HG03097 (cell line): ENCODE measurements around the gene PIK3IP1.
"Not testable (repeated sequence)": the region's sequence is repeated elsewhere in the genome, so short reads cannot be mapped to it uniquely, and the experiment has no call there.

ENCODE experiments used
- ATAC-seq: cut with Tn5 transposase; IDR thresholded peaks from one replicate; pipeline ENCODE4 v1.9.1; 2021; ENCODE audit not compliant: unreplicated experiment, low FRiP score

The PIK3IP1 gene

GRCh38 chr22:31292236-31292989 lies at the start of gene PIK3IP1:
Gene PIK3IP1, minus strand, starts transcription at chr22:31292488. Its CDS starts 144 bp downstream, at chr22:31292344.
- no peak for ATAC-seq

- ATAC-seq = no peak
Measured at GRCh38 chr22:31341386-31342088, 49.2 kb upstream of the PIK3IP1 start.

GRCh38 chr22:31340765-31341247 lies 48.5 kb upstream of the PIK3IP1 start:
- no peak for ATAC-seq

- no peak for ATAC-seq
Measured at GRCh38 chr22:31340360-31340759, 48.1 kb upstream of the PIK3IP1 start.

GRCh38 chr22:31339148-31339832 lies 47.0 kb upstream of the PIK3IP1 start:
- no peak for ATAC-seq

- ATAC-seq = no peak
Measured at GRCh38 chr22:31337178-31337577, 44.9 kb upstream of the PIK3IP1 start.

- ATAC-seq = no peak
Measured at GRCh38 chr22:31334329-31334728, 42.0 kb upstream of the PIK3IP1 start.

- ATAC-seq = no peak
Measured at GRCh38 chr22:31333641-31334040, 41.4 kb upstream of the PIK3IP1 start.

GRCh38 chr22:31332886-31333285 lies 40.6 kb upstream of the PIK3IP1 start:
- ATAC-seq = no peak

GRCh38 chr22:31332010-31332409 lies 39.7 kb upstream of the PIK3IP1 start:
- no peak for ATAC-seq

GRCh38 chr22:31329453-31330215 lies 37.3 kb upstream of the PIK3IP1 start:
- no peak for ATAC-seq

- ATAC-seq = no peak
Measured at GRCh38 chr22:31329029-31329428, 36.7 kb upstream of the PIK3IP1 start.

- no peak for ATAC-seq
Measured at GRCh38 chr22:31328544-31328960, 36.3 kb upstream of the PIK3IP1 start.

GRCh38 chr22:31327806-31328543 lies 35.7 kb upstream of the PIK3IP1 start:
- no peak for ATAC-seq

GRCh38 chr22:31326877-31327276 lies 34.6 kb upstream of the PIK3IP1 start:
- no peak for ATAC-seq

- no peak for ATAC-seq
Measured at GRCh38 chr22:31323578-31324550, 31.6 kb upstream of the PIK3IP1 start.

- no peak for ATAC-seq
Measured at GRCh38 chr22:31321421-31321820, 29.1 kb upstream of the PIK3IP1 start.

- ATAC-seq = not testable (repeated sequence)
Measured at GRCh38 chr22:31314220-31314619, 21.9 kb upstream of the PIK3IP1 start.
